GM12873 (cell line): Measurements from ENCODE around the gene MAL.

Experiments used
- TF ChIP-seq, protein P1 (sequence below): IDR thresholded peaks from 2 replicates; pipeline ENCODE4 v1.5.1; 2012; ENCODE audit warnings: low read depth, mild to moderate bottlenecking, moderate library complexity, low read length, control low read depth; ENCODE audit not compliant: insufficient read depth; ENCODE audit errors: missing control alignments

The MAL gene

GRCh38 chr2:95076705-95077529 is 51.4 kb downstream of the MAL start:
- TF ChIP-seq, protein P1, sequence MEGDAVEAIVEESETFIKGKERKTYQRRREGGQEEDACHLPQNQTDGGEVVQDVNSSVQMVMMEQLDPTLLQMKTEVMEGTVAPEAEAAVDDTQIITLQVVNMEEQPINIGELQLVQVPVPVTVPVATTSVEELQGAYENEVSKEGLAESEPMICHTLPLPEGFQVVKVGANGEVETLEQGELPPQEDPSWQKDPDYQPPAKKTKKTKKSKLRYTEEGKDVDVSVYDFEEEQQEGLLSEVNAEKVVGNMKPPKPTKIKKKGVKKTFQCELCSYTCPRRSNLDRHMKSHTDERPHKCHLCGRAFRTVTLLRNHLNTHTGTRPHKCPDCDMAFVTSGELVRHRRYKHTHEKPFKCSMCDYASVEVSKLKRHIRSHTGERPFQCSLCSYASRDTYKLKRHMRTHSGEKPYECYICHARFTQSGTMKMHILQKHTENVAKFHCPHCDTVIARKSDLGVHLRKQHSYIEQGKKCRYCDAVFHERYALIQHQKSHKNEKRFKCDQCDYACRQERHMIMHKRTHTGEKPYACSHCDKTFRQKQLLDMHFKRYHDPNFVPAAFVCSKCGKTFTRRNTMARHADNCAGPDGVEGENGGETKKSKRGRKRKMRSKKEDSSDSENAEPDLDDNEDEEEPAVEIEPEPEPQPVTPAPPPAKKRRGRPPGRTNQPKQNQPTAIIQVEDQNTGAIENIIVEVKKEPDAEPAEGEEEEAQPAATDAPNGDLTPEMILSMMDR: peak; percentile 90

- TF ChIP-seq, protein P1: peak; percentile 14
Measured at GRCh38 chr2:95077530-95077825, 52.0 kb downstream of the MAL start.

DNA sequence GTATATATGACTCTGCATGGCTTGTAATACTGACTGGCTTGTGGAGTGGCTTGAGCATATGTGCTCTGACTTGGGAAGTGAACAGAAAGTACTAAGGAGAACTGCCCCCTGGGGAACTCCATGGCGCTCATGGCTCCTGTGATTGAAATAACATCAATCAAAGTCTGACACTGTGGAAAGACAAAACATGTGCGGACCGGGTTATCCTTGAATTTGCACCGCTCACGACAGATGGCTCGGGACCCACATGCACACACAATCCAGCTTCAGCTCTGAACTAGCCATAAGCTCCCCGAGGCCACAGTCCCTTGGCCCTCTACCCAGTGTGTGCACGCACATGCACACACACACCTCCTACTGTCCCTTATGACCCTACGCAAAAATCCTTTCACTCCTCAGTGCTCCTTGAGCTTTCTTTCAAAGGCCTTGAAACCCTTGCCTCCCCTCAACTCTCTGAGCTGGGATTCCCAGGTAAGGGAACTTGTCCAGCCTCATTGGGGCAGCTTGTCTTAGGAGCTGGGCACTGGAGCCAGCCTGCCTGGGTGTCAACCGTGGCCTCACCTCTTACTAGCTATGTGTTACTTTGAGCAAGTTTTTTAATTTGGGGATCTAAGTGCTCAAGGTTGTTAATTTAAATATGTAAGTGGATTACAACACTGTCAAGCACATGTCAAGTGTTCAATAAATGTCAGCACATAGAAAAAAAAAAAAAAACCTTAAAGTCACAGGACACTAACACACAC is 52.5 kb downstream of the MAL start:
- TF ChIP-seq, protein P1: no peak

GRCh38 chr2:95079199-95079683 is 53.7 kb downstream of the MAL start:
- TF ChIP-seq, protein P1: no peak

DNA sequence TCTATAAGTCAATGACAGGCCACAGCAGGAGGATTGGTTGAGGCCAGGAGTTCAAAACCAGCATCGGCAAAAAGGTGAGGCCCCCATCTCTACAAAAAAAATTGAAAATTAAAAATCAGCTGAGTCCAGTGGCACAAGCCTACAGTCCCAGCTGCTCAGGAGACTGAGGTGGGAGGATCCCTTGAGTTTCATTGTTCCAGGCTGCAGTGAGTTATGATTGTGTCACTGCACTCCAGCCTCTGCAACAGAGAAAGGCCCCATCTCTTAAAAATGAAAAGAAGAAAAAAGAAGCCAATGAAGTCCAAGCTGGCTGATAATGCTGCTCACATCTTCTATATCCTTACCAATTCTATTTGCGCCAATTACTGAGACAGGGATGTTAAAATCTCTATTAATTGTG is 57.0 kb downstream of the MAL start:
- TF ChIP-seq, protein P1: no peak

DNA sequence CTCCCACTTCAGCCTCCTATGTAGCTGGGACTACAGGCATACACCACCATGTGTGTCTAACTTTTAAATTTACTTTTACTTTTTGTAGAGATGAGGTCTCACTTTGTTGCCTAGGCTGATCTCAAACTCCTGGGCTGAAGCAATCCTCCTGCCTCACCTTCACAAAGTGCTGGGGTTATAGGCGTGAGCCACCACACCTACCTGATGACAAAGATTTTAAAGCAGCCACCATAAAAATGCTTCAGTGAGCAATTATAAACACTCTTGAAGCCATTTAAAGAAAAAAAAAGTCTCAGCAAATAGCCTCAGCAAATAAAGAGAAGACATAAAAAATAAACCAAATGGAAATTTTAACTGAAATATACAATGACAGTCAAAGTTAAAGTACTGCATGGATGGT is 60.5 kb downstream of the MAL start:
- TF ChIP-seq, protein P1: no peak

GRCh38 chr2:95087379-95087778 is 61.9 kb downstream of the MAL start:
- TF ChIP-seq, protein P1: no peak
